AG09319 (cell line): ENCODE measurements around the gene SYTL5.

ENCODE experiments used
- DNase-seq: peaks from one replicate; pipeline ENCODE4 v3.0.0-alpha.2; 2010; ENCODE audit warnings: low read depth; ENCODE audit errors: extremely low read depth
- CTCF ChIP-seq: IDR thresholded peaks from 2 replicates; pipeline ENCODE4 v1.5.1; 2011; ENCODE audit warnings: low read depth, mild to moderate bottlenecking, inconsistent platforms, low read length, moderate library complexity

The SYTL5 gene

GRCh38 chrX:38087594-38087993 lies 81.2 kb downstream of the SYTL5 start:
- no peak for DNase-seq
- TF ChIP-seq CTCF = no peak

GRCh38 chrX:38089173-38089982 lies 83.0 kb downstream of the SYTL5 start:
- DNase-seq = no peak

GRCh38 chrX:38095971-38096529 lies 89.7 kb downstream of the SYTL5 start:
- no peak for DNase-seq
- TF ChIP-seq CTCF = no peak

More at GRCh38 chrX:38089173-38089982, 83.0 kb downstream of the SYTL5 start:
- no peak for TF ChIP-seq CTCF

- TF ChIP-seq CTCF = no peak
- DNase-seq = no peak
These were observed 93.3 kb downstream of the SYTL5 start for GRCh38 chrX:38099688-38100087.

GRCh38 chrX:38102240-38102639 lies 95.9 kb downstream of the SYTL5 start:
- DNase-seq = no peak
- no peak for TF ChIP-seq CTCF

- DNase-seq = no peak
- no peak for TF ChIP-seq CTCF
These were observed 96.5 kb downstream of the SYTL5 start for GRCh38 chrX:38102875-38103274.
